Measurements from ENCODE around the gene MAP3K15. TPM values are rescaled to one million over a fixed set of nuclear protein-coding genes. Genes with fewer than 3 reads are reported as not detected.

Gene MAP3K15
- polyA plus RNA-seq, 3 donors: not detected

- no peaks in the 10 kb centered on the region for H3K4me1 ChIP-seq (ENCODE audit: control insufficient read depth in 1 of 2, insufficient read depth in 2 of 2, low read length in 2 of 2)
These were observed 52.4 kb downstream of the MAP3K15 start for GRCh38 chrX:19462879-19463278.

GRCh38 chrX:19462231-19462630, 53.1 kb downstream of the MAP3K15 start:
- no peaks in the 10 kb centered on the region for H3K9me3 ChIP-seq (replicated peaks in 1 of 2; ENCODE audit: control insufficient read depth in 1 of 2, insufficient read depth in 1 of 2, low read length in 2 of 2)
- H3K4me1 ChIP-seq (ENCODE audit: control insufficient read depth in 1 of 2, insufficient read depth in 2 of 2, low read length in 2 of 2): no peaks in the 10 kb centered on the region
- no peaks in the 10 kb centered on the region for H3K27me3 ChIP-seq (ENCODE audit: control insufficient read depth in 2 of 2, insufficient read depth in 2 of 2, low read length in 2 of 2)
- no peak overlapping the region for H2AFZ ChIP-seq (ENCODE audit: insufficient read depth, low read depth, low read length, poor library complexity, severe bottlenecking)
- Mint-ChIP-seq H3K36me3 (no peaks in the 10 kb centered on the region), H3K4me1 (peaks cover 6% of the 10 kb centered on the region), H3K27me3 (ENCODE audit: low read depth in 3 of 3) (peaks cover 0 to 4% (median 0%) of the 10 kb centered on the region in 3 donors), H3K9me3 (peaks cover 0 to 4% (median 0%) of the 10 kb centered on the region in 7 donors), H3K4me3 (no peak overlapping the region), H3K27ac (no peak overlapping the region)
- H3K36me3 ChIP-seq (replicated peaks in 1 of 2; ENCODE audit: control insufficient read depth in 1 of 2, insufficient read depth in 2 of 2, low read length in 2 of 2): no peaks in the 10 kb centered on the region
- no peak overlapping the region for H3K27ac ChIP-seq (ENCODE audit: low read depth in 1 of 2, low read length in 2 of 2)
- DNase-seq: no peak
- H3K79me2 ChIP-seq (ENCODE audit: insufficient read depth, low read length): no peaks in the 10 kb centered on the region
- no peak overlapping the region for H3K9ac ChIP-seq (ENCODE audit: insufficient read depth, low read length, poor library complexity, severe bottlenecking)
- TF ChIP-seq CTCF (IDR thresholded peaks at IDR 0.05): no peak
- no peak overlapping the region for H3K4me3 ChIP-seq (replicated peaks in 1 of 3; ENCODE audit: low read depth in 2 of 3, low read length in 3 of 3)
- H3K4me2 ChIP-seq (replicated peaks; ENCODE audit: extremely low read depth, low read length, poor library complexity, severe bottlenecking): no peak overlapping the region
- H4K20me1 ChIP-seq (ENCODE audit: insufficient read depth, low read length): no peaks in the 10 kb centered on the region
- WGBS (ENCODE audit: insufficient coverage): no CpG with 5 or more reads among the region's 2 CpGs
- intact Hi-C loops (cut with micrococcal nuclease): no loop called here

More at GRCh38 chrX:19462879-19463278, 52.4 kb downstream of the MAP3K15 start:
- Histone ChIP-seq H3K27ac (ENCODE audit: low read depth in 1 of 2, low read length in 2 of 2) (no peak overlapping the region), H3K36me3 (replicated peaks in 1 of 2; ENCODE audit: control insufficient read depth in 1 of 2, insufficient read depth in 2 of 2, low read length in 2 of 2) (no peaks in the 10 kb centered on the region), H3K4me3 (replicated peaks in 1 of 3; ENCODE audit: low read depth in 2 of 3, low read length in 3 of 3) (no peak overlapping the region), H3K4me2 (replicated peaks; ENCODE audit: extremely low read depth, low read length, poor library complexity, severe bottlenecking) (no peak overlapping the region), H3K27me3 (ENCODE audit: control insufficient read depth in 2 of 2, insufficient read depth in 2 of 2, low read length in 2 of 2) (no peaks in the 10 kb centered on the region), H3K79me2 (ENCODE audit: insufficient read depth, low read length) (no peaks in the 10 kb centered on the region), H4K20me1 (ENCODE audit: insufficient read depth, low read length) (no peaks in the 10 kb centered on the region), H2AFZ (ENCODE audit: insufficient read depth, low read depth, low read length, poor library complexity, severe bottlenecking) (no peak overlapping the region), H3K9ac (ENCODE audit: insufficient read depth, low read length, poor library complexity, severe bottlenecking) (no peak overlapping the region), H3K9me3 (replicated peaks in 1 of 2; ENCODE audit: control insufficient read depth in 1 of 2, insufficient read depth in 1 of 2, low read length in 2 of 2) (no peaks in the 10 kb centered on the region)
- H3K27ac Mint-ChIP-seq: no peak overlapping the region
- no CpG with 5 or more reads among the region's 1 CpG for WGBS (ENCODE audit: insufficient coverage)
- H3K4me3 Mint-ChIP-seq: no peak overlapping the region
- peaks cover 6% of the 10 kb centered on the region for H3K4me1 Mint-ChIP-seq
- no peaks in the 10 kb centered on the region for H3K36me3 Mint-ChIP-seq
- intact Hi-C loops (cut with micrococcal nuclease): no loop called here
- no peak for TF ChIP-seq CTCF (IDR thresholded peaks at IDR 0.05)
- H3K9me3 Mint-ChIP-seq: peaks cover 0 to 6% (median 0%) of the 10 kb centered on the region in 7 donors
- H3K27me3 Mint-ChIP-seq (ENCODE audit: low read depth in 3 of 3): peaks cover 0 to 4% (median 0%) of the 10 kb centered on the region in 3 donors
- no peak for DNase-seq

All from CD14-positive monocyte (primary cell).